GM20000 (cell line): Measurements from ENCODE around the gene NPAS2.

Experiments used
- DNase-seq: peaks from one replicate; pipeline ENCODE4 v3.0.0; 2012; ENCODE audit warnings: low spot score
- CTCF ChIP-seq: IDR thresholded peaks from 2 replicates; pipeline ENCODE4 v1.5.1; 2012; ENCODE audit warnings: mild to moderate bottlenecking, control low read depth; ENCODE audit errors: extremely low read depth, missing control alignments

NPAS2 gene

GRCh38 chr2:100941646-100942240 is 121.8 kb downstream of the NPAS2 start:
- no peak for DNase-seq
- no peak for TF ChIP-seq CTCF

GRCh38 chr2:100944617-100945432 is 124.9 kb downstream of the NPAS2 start:
- no peak for DNase-seq
- no peak for TF ChIP-seq CTCF

GRCh38 chr2:100945433-100945740 is 125.4 kb downstream of the NPAS2 start:
- no peak for DNase-seq
- TF ChIP-seq CTCF, result no peak

GRCh38 chr2:100945930-100946607 is 126.1 kb downstream of the NPAS2 start:
- DNase-seq, result no peak
- no peak for TF ChIP-seq CTCF

- no peak for DNase-seq
- TF ChIP-seq CTCF, result no peak
Measured at GRCh38 chr2:100948942-100949811, 129.2 kb downstream of the NPAS2 start.

- TF ChIP-seq CTCF, result no peak
- DNase-seq, result no peak
Measured at GRCh38 chr2:100952512-100952911, 132.6 kb downstream of the NPAS2 start.
